Hepatocyte (in vitro differentiated cells): ENCODE measurements around the gene COA1. TPM values are rescaled to one million over a fixed set of nuclear protein-coding genes. Genes with fewer than 3 reads are reported as not detected.

Experiments used
- DNase-seq: peaks from one replicate; pipeline ENCODE4 v3.0.0-alpha.2; 2016; ENCODE audit warnings: low spot score
- H2AFZ ChIP-seq: fragments of 200-600 bp; sonication (generic); 2 replicates; pipeline ENCODE4 v1.6.0; 2016; ENCODE audit warnings: antibody characterized with exemption, mild to moderate bottlenecking
- H3K27ac ChIP-seq: fragments of 200-600 bp; sonication (generic); 2 replicates; pipeline ENCODE4 v1.5.1; 2016; ENCODE audit warnings: mild to moderate bottlenecking
- H3K27me3 ChIP-seq: fragments of 200-600 bp; sonication (generic); 2 replicates; pipeline ENCODE4 v1.6.1; 2016
- H3K36me3 ChIP-seq: fragments of 200-600 bp; sonication (generic); replicated peaks from 2 replicates; pipeline ENCODE4 v1.5.1; 2016; ENCODE audit warnings: low read depth; ENCODE audit not compliant: insufficient read depth
- H3K4me1 ChIP-seq: fragments of 200-600 bp; sonication (generic); 2 replicates; pipeline ENCODE4 v1.5.1; 2016; ENCODE audit warnings: mild to moderate bottlenecking, moderate library complexity; ENCODE audit not compliant: insufficient read depth
- H3K4me2 ChIP-seq: fragments of 200-600 bp; sonication (generic); 2 replicates; pipeline ENCODE4 v1.6.0; 2016
- H3K4me3 ChIP-seq: fragments of 200-600 bp; sonication (generic); 2 replicates; pipeline ENCODE4 v1.5.1; 2016; ENCODE audit warnings: mild to moderate bottlenecking
- H3K79me2 ChIP-seq: fragments of 200-600 bp; sonication (generic); 2 replicates; pipeline ENCODE4 v1.6.0; 2017; ENCODE audit warnings: mild to moderate bottlenecking
- H3K9me2 ChIP-seq: fragments of 200-600 bp; sonication (generic); replicated peaks from 2 replicates; pipeline ENCODE4 v1.6.0; 2017; ENCODE audit warnings: mild to moderate bottlenecking; ENCODE audit not compliant: insufficient read depth
- H3K9me3 ChIP-seq: fragments of 200-600 bp; sonication (generic); 2 replicates; pipeline ENCODE4 v1.5.1; 2016; ENCODE audit warnings: low read depth, mild to moderate bottlenecking
- H4K20me1 ChIP-seq: fragments of 200-600 bp; sonication (generic); 2 replicates; pipeline ENCODE4 v1.6.0; 2016; ENCODE audit warnings: mild to moderate bottlenecking; ENCODE audit not compliant: insufficient read depth, poor library complexity, severe bottlenecking
- CTCF ChIP-seq: fragments of 200-600 bp; sonication (generic); IDR thresholded peaks from 2 replicates; pipeline ENCODE4 v1.5.1; 2016; ENCODE audit warnings: antibody characterized with exemption, mild to moderate bottlenecking; ENCODE audit not compliant: poor library complexity
- EZH2 ChIP-seq: fragments of 200-600 bp; sonication (generic); IDR thresholded peaks from 2 replicates; pipeline ENCODE4 v1.6.1; 2016; ENCODE audit warnings: antibody characterized with exemption, mild to moderate bottlenecking, borderline replicate concordance
- EZH2phosphoT487 ChIP-seq: fragments of 200-600 bp; sonication (generic); IDR thresholded peaks from one replicate; pipeline ENCODE4 v1.6.1; 2018; ENCODE audit warnings: antibody characterized with exemption, mild to moderate bottlenecking, low read depth, moderate library complexity; ENCODE audit not compliant: unreplicated experiment, severe bottlenecking
- WGBS: methylation state at CpG from one replicate; pipeline ENCODE4 v1.1.6; 2016; ENCODE audit warnings: low lambda C conversion rate; ENCODE audit errors: missing lambda C conversion rate; 5-methylcytosine and 5-hydroxymethylcytosine counted together
- polyA plus RNA-seq: library from polyadenylated mRNA; unstranded; fragments of >200 nt; fragmentation: Nextera tagmentation; extraction: Ambion mirVana; gene quantifications from 2 replicates; pipeline ENCODE4 v1.2.1, GENCODE V29; 2016
- total RNA-seq: library from RNA; depleted of rRNA; stranded (reverse); fragments of >200 nt; gene quantifications from 2 replicates; pipeline ENCODE4 v1.2.3, GENCODE V29; 2014

COA1 gene
- total and polyA plus RNA-seq, 2 experiments from 2014 or later: 52.1 to 55.2 TPM

DNA sequence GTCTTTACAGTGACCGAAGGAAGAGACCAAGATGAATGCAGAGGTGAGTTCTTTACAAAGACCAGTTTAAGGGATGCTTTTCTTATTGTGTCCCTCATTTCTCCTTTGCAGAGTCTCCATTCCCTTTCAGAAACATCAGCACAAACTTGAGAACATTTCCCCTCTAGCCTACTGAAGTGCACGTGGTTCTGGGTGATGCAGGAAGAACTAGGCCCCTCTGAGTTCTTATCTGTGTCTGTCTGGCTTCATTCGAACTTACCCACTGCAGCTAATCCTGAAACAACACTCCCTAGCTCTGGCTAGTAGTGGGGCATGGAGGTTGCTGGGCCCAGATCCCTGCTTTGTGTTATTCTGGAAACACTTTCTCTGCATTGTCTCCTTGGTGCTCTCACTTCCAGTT lies 41.8 kb upstream of the COA1 start:
- H3K27ac ChIP-seq: no peak overlapping the region
- no peaks in the 10 kb centered on the region for H3K27me3 ChIP-seq
- H2AFZ ChIP-seq: no peak overlapping the region
- no peaks in the 10 kb centered on the region for H3K4me1 ChIP-seq
- H3K79me2 ChIP-seq: no peaks in the 10 kb centered on the region
- H3K36me3 ChIP-seq: no peaks in the 10 kb centered on the region
- no peaks in the 10 kb centered on the region for H3K9me2 ChIP-seq
- no peak for DNase-seq
- TF ChIP-seq EZH2: no peak
- no peak for TF ChIP-seq CTCF
- no peak for TF ChIP-seq EZH2phosphoT487
- no peaks in the 10 kb centered on the region for H3K9me3 ChIP-seq
- H3K4me2 ChIP-seq: no peak overlapping the region
- WGBS: 55% methylated on average over 3 of the region's 3 CpGs
- H4K20me1 ChIP-seq: no peaks in the 10 kb centered on the region
- H3K4me3 ChIP-seq: no peak overlapping the region

DNA sequence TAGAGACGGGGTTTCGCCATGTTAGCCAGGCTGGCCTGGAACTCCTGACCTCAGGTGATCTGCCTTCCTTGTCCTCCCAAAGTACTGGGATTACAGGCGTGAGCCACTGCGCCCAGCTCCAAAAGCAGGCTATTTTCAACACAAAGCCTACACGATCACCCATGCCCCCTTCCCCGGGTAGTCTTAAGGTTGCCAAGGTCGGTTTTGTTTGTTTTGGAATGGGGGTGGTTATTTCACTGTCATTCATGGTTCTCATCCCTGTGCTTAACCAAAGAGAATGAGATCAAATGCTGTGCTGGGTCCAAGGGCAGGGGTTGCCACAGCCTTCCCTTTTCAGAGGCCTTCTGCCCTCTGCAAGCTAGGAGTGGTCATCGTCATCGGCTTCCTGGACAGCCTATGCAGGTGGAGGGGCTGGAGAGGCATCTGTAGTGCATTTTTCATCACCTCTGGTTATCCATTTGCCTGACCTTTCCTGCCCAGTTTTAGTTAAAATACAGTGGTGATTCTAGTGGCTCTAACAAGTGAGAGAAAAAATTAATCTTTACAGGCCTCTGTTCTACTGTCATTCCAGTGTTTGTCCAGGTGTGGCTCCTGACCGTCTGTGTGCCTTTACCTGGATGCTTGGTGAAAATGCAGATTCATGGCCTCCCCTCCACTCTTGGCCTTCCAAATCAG lies 40.6 kb upstream of the COA1 start:
- WGBS: 77% methylated on average over 10 of the region's 10 CpGs
- H3K27me3 ChIP-seq: no peaks in the 10 kb centered on the region
- H3K36me3 ChIP-seq: no peaks in the 10 kb centered on the region
- no peak overlapping the region for H2AFZ ChIP-seq
- peaks cover 5% of the 10 kb centered on the region for H3K79me2 ChIP-seq
- TF ChIP-seq EZH2: no peak
- TF ChIP-seq CTCF: no peak
- TF ChIP-seq EZH2phosphoT487: no peak
- DNase-seq: no peak
- H3K4me3 ChIP-seq: no peak overlapping the region
- no peak overlapping the region for H3K4me2 ChIP-seq
- H4K20me1 ChIP-seq: no peaks in the 10 kb centered on the region
- H3K9me3 ChIP-seq: no peaks in the 10 kb centered on the region
- H3K27ac ChIP-seq: no peak overlapping the region
- no peaks in the 10 kb centered on the region for H3K9me2 ChIP-seq
- peaks cover 5% of the 10 kb centered on the region for H3K4me1 ChIP-seq

GRCh38 chr7:43769281-43769680 lies 40.0 kb upstream of the COA1 start:
- H3K4me2 ChIP-seq: no peak overlapping the region
- H3K4me1 ChIP-seq: peaks cover 11% of the 10 kb centered on the region
- TF ChIP-seq CTCF (no peak), EZH2 (no peak), EZH2phosphoT487 (no peak)
- H3K9me2 ChIP-seq: no peaks in the 10 kb centered on the region
- no peak for DNase-seq
- H3K27me3 ChIP-seq: no peaks in the 10 kb centered on the region
- H3K4me3 ChIP-seq: no peak overlapping the region
- peaks cover 5% of the 10 kb centered on the region for H3K79me2 ChIP-seq
- WGBS: 88% methylated on average over 5 of the region's 5 CpGs
- no peaks in the 10 kb centered on the region for H3K36me3 ChIP-seq
- no peaks in the 10 kb centered on the region for H3K9me3 ChIP-seq
- no peak overlapping the region for H2AFZ ChIP-seq
- H4K20me1 ChIP-seq: no peaks in the 10 kb centered on the region
- no peak overlapping the region for H3K27ac ChIP-seq
